Fibroblast of skin of right quadriceps (primary cell): ENCODE data around the gene RSL1D1.

Experiments
- DNase-seq: peaks from one replicate; pipeline ENCODE4 v3.0.0-alpha.2; 2013

Gene RSL1D1

GRCh38 chr16:11851294-11852091 is at the start of gene RSL1D1:
Gene RSL1D1 (minus strand): TSS chr16:11851542. CDS start chr16:11851512, 30 bp downstream.
- peak; percentile 91 for DNase-seq

- DNase-seq, result peak; percentile 27
Measured at GRCh38 chr16:11901091-11901490, 49.7 kb upstream of the RSL1D1 start.

- peak; percentile 63 for DNase-seq
Measured at GRCh38 chr16:11896486-11897176, 45.3 kb upstream of the RSL1D1 start.

GRCh38 chr16:11893571-11893970 is 42.2 kb upstream of the RSL1D1 start:
- no peak for DNase-seq

- DNase-seq, result no peak
Measured at GRCh38 chr16:11892761-11893160, 41.4 kb upstream of the RSL1D1 start.

GRCh38 chr16:11890231-11890965 is 39.1 kb upstream of the RSL1D1 start:
- no peak for DNase-seq

GRCh38 chr16:11886881-11887280 is 35.5 kb upstream of the RSL1D1 start:
- no peak for DNase-seq

- DNase-seq, result no peak
Measured at GRCh38 chr16:11884035-11884434, 32.7 kb upstream of the RSL1D1 start.

- DNase-seq, result no peak
Measured at GRCh38 chr16:11880007-11880406, 28.7 kb upstream of the RSL1D1 start.

- DNase-seq, result peak; percentile 19
Measured at GRCh38 chr16:11877374-11877773, 26.0 kb upstream of the RSL1D1 start.

- DNase-seq, result no peak
Measured at GRCh38 chr16:11876306-11876705, 25.0 kb upstream of the RSL1D1 start.

- DNase-seq, result no peak
Measured at GRCh38 chr16:11875721-11876120, 24.4 kb upstream of the RSL1D1 start.

GRCh38 chr16:11871193-11871592 is 19.9 kb upstream of the RSL1D1 start:
- peak; percentile 34 for DNase-seq

- DNase-seq, result peak; percentile 39
Measured at GRCh38 chr16:11870399-11870798, 19.1 kb upstream of the RSL1D1 start.

- no peak for DNase-seq
Measured at GRCh38 chr16:11869353-11870228, 18.2 kb upstream of the RSL1D1 start.

- no peak for DNase-seq
Measured at GRCh38 chr16:11868412-11868980, 17.2 kb upstream of the RSL1D1 start.

- no peak for DNase-seq
Measured at GRCh38 chr16:11862489-11862888, 11.1 kb upstream of the RSL1D1 start.

- peak; percentile 47 for DNase-seq
Measured at GRCh38 chr16:11857161-11857560, 5.8 kb upstream of the RSL1D1 start.

- peak; percentile 27 for DNase-seq
Measured at GRCh38 chr16:11852092-11852809, 909 bp upstream of the RSL1D1 start.

- peak; percentile 25 for DNase-seq
Measured at GRCh38 chr16:11848842-11849241, 2.5 kb downstream of the RSL1D1 start.

- no peak for DNase-seq
Measured at GRCh38 chr16:11844499-11844898, 6.8 kb downstream of the RSL1D1 start.
